ENCODE measurements around the gene SRSF6.

GRCh38 chr20:43477619-43478018, 19.9 kb downstream of the SRSF6 start:
- TF ChIP-seq CTCF (IDR thresholded peaks at IDR 0.05; ENCODE audit: low read depth, low read length, poor library complexity, severe bottlenecking) (no peak), EZH2phosphoT487 (IDR thresholded peaks at IDR 0.05; ENCODE audit: borderline replicate concordance, low read length) (no peak)

Measured in DOHH2 (cell line).